H9 (cell line): Measurements from ENCODE around the gene CMTM2. TPM values are rescaled to one million over a fixed set of nuclear protein-coding genes. Genes with fewer than 3 reads are reported as not detected.

Source experiments
- DNase-seq: peaks from one replicate; pipeline ENCODE4 v3.0.0-alpha.2; 2017
- H2AFZ ChIP-seq: one replicate; pipeline ENCODE4 v1.6.1; 2013; ENCODE audit warnings: mild to moderate bottlenecking, low read length, control low read depth, moderate library complexity
- H2AK5ac ChIP-seq: 2 replicates; pipeline ENCODE4 v1.6.1; 2013; ENCODE audit warnings: low read length, control low read depth, mixed read lengths; ENCODE audit not compliant: insufficient read length
- H2BK120ac ChIP-seq: one replicate; pipeline ENCODE4 v1.6.1; 2013; ENCODE audit warnings: low read depth, mild to moderate bottlenecking, low read length, control low read depth, inconsistent platforms; ENCODE audit not compliant: poor library complexity, severe bottlenecking
- H2BK12ac ChIP-seq: 2 replicates; pipeline ENCODE4 v1.6.1; 2013; ENCODE audit warnings: low read length, control low read depth, mixed read lengths, low read depth; ENCODE audit not compliant: insufficient read length
- H2BK15ac ChIP-seq: 2 replicates; pipeline ENCODE4 v1.6.1; 2013; ENCODE audit warnings: low read depth, low read length, control low read depth
- H2BK20ac ChIP-seq: one replicate; pipeline ENCODE4 v1.6.1; 2013; ENCODE audit warnings: low read depth, mild to moderate bottlenecking, low read length, control low read depth, inconsistent platforms; ENCODE audit not compliant: poor library complexity, severe bottlenecking
- H2BK5ac ChIP-seq: 2 replicates; pipeline ENCODE4 v1.6.1; 2013; ENCODE audit warnings: low read length, control low read depth, mixed read lengths; ENCODE audit not compliant: insufficient read length
- H3K14ac ChIP-seq: 2 replicates; pipeline ENCODE4 v1.6.1; 2013; ENCODE audit warnings: low read length, control low read depth; ENCODE audit not compliant: insufficient read depth
- H3K18ac ChIP-seq: 2 replicates; pipeline ENCODE4 v1.6.1; 2013; ENCODE audit warnings: low read depth, mild to moderate bottlenecking, mixed read lengths, low read length, control low read depth; ENCODE audit not compliant: insufficient read length
- H3K23ac ChIP-seq: 2 replicates; pipeline ENCODE4 v1.6.1; 2013; ENCODE audit warnings: low read length, control low read depth, mixed read lengths, low read depth; ENCODE audit not compliant: insufficient read length
- H3K23me2 ChIP-seq: 2 replicates; pipeline ENCODE4 v1.6.1; 2013; ENCODE audit warnings: low read depth, mild to moderate bottlenecking, mixed read lengths, low read length, control low read depth; ENCODE audit not compliant: insufficient read length, poor library complexity, severe bottlenecking
- H3K27ac ChIP-seq: 2 replicates; pipeline ENCODE4 v1.5.1; 2013; ENCODE audit warnings: low read length, control low read depth, mixed read lengths, low read depth; ENCODE audit not compliant: insufficient read length
- H3K27me3 ChIP-seq: 2 replicates; pipeline ENCODE4 v1.6.1; 2013; ENCODE audit warnings: low read length, control low read depth, inconsistent platforms; ENCODE audit not compliant: insufficient read depth
- H3K4ac ChIP-seq: 2 replicates; pipeline ENCODE4 v1.6.1; 2013; ENCODE audit warnings: low read depth, mild to moderate bottlenecking, control low read depth, inconsistent platforms, low read length, moderate library complexity
- H3K4me1 ChIP-seq: 2 replicates; pipeline ENCODE4 v1.6.1; 2013; ENCODE audit warnings: low read length, control low read depth, inconsistent platforms; ENCODE audit not compliant: insufficient read depth
- H3K4me2 ChIP-seq: 2 replicates; pipeline ENCODE4 v1.6.1; 2013; ENCODE audit warnings: low read length, control low read depth, mixed read lengths; ENCODE audit not compliant: insufficient read length, insufficient read depth
- H3K56ac ChIP-seq: 2 replicates; pipeline ENCODE4 v1.6.1; 2013; ENCODE audit warnings: low read depth, mild to moderate bottlenecking, mixed read lengths, low read length, control low read depth; ENCODE audit not compliant: insufficient read length
- H3K79me1 ChIP-seq: 2 replicates; pipeline ENCODE4 v1.6.1; 2013; ENCODE audit warnings: low read depth, mild to moderate bottlenecking, moderate library complexity, low read length, control low read depth, inconsistent platforms; ENCODE audit not compliant: insufficient read depth, poor library complexity, severe bottlenecking
- H3K79me2 ChIP-seq: 2 replicates; pipeline ENCODE4 v1.6.1; 2013; ENCODE audit warnings: low read length, control low read depth, inconsistent platforms; ENCODE audit not compliant: insufficient read depth
- H3K9ac ChIP-seq: 2 replicates; pipeline ENCODE4 v1.6.1; 2013; ENCODE audit warnings: low read length, control low read depth, mixed read lengths; ENCODE audit not compliant: insufficient read length; ENCODE audit errors: extremely low read depth
- H3K9me3 ChIP-seq: one replicate; pipeline ENCODE4 v1.6.1; 2013; ENCODE audit warnings: low read depth, low read length, inconsistent platforms; ENCODE audit not compliant: control insufficient read depth
- H3T11ph ChIP-seq: one replicate; pipeline ENCODE4 v1.6.1; 2013; ENCODE audit warnings: mild to moderate bottlenecking, low read length, control low read depth, inconsistent platforms
- H4K20me1 ChIP-seq: one replicate; pipeline ENCODE4 v1.6.1; 2013; ENCODE audit not compliant: control insufficient read depth, insufficient read length, insufficient read depth
- H4K5ac ChIP-seq: 2 replicates; pipeline ENCODE4 v1.6.1; 2013; ENCODE audit warnings: low read depth, mild to moderate bottlenecking, mixed read lengths, low read length, control low read depth; ENCODE audit not compliant: insufficient read length
- H4K8ac ChIP-seq: replicated peaks from 2 replicates; pipeline ENCODE4 v1.6.1; 2013; ENCODE audit warnings: low read length, control low read depth, mixed read lengths, low read depth; ENCODE audit not compliant: insufficient read length
- H4K91ac ChIP-seq: 2 replicates; pipeline ENCODE4 v1.6.1; 2013; ENCODE audit warnings: low read depth, mild to moderate bottlenecking, moderate library complexity, mixed read lengths, low read length, control low read depth; ENCODE audit not compliant: insufficient read length
- H3K27ac Mint-ChIP-seq, 3 experiments: 2 replicates in 2 of 3; 3 replicates in 1 of 3; pipeline ENCODE4 v1.8.0; 2020 to 2021; ENCODE audit warnings: mixed read lengths in 3 of 3, mild to moderate bottlenecking in 1 of 3, moderate library complexity in 1 of 3
- H3K27me3 Mint-ChIP-seq: 2 replicates; pipeline ENCODE4 v1.8.0; 2021; ENCODE audit warnings: low read depth, mild to moderate bottlenecking, moderate library complexity, mixed read lengths
- H3K36me3 Mint-ChIP-seq, 3 experiments: 2 replicates in 2 of 3; 3 replicates in 1 of 3; pipeline ENCODE4 v1.8.0; 2020 to 2021; ENCODE audit warnings: low read depth in 3 of 3, mixed read lengths in 3 of 3; ENCODE audit not compliant: insufficient read depth in 1 of 3
- H3K4me1 Mint-ChIP-seq, 2 experiments: 2 replicates each; pipeline ENCODE4 v1.8.0; 2020; ENCODE audit warnings: mixed read lengths in 2 of 2
- H3K4me3 Mint-ChIP-seq, 2 experiments: 2 replicates in 1 of 2; 3 replicates in 1 of 2; pipeline ENCODE4 v1.8.0; 2020 to 2021; ENCODE audit warnings: mild to moderate bottlenecking in 2 of 2, mixed read lengths in 2 of 2, moderate library complexity in 1 of 2
- H3K9me3 Mint-ChIP-seq, 2 experiments: 2 replicates in 1 of 2; 3 replicates in 1 of 2; pipeline ENCODE4 v1.8.0; 2020; ENCODE audit warnings: mild to moderate bottlenecking in 2 of 2, mixed read lengths in 2 of 2, moderate library complexity in 1 of 2
- WGBS: extraction: QIAGEN DNeasy Blood & Tissue Kit; methylation state at CpG from one replicate; pipeline ENCODE4 v1.1.7; 2013; ENCODE audit warnings: missing lambda C conversion rate, low lambda C conversion rate, mixed read lengths; ENCODE audit not compliant: insufficient read length; ENCODE audit errors: extremely low coverage; 5-methylcytosine and 5-hydroxymethylcytosine counted together
- total RNA-seq: library from RNA; stranded (reverse); gene quantifications from 2 replicates; pipeline ENCODE4 v1.2.1, GENCODE V29; 2021
- TF ChIP-seq, protein P1 (sequence below): fragments of 200-600 bp; sonication (generic); conservative IDR thresholded peaks from 3 replicates; pipeline ENCODE4 v1.8.0; 2021; ENCODE audit warnings: antibody characterized with exemption, mild to moderate bottlenecking

The CMTM2 gene
- total RNA-seq, 1 experiment from 2014 or later, result not detected

DNA sequence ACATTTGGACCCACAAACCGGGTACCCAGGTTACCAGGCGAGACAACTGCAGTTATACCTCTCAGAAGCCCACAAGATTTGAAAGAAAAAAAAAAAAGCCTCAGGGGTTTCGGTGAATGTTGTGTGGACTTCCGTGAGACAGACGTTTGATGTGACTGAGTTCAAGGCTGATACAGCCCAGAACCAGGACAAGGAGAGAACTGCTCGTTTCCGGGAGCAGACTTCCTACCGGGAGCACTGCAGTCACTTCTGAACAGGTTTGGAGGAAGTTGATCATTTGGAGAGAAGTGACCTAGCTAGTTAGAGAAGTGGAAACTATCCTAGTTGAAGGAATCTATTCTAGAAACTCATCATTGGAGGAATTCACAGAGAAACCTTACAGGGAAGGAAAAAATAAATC, 26.0 kb upstream of the CMTM2 start:
- Mint-ChIP-seq H3K27me3 (peaks cover 19% of the 10 kb centered on the region), H3K4me1 (peaks cover 13 to 19% of the 10 kb centered on the region in 2 experiments), H3K4me3 (peak overlapping the region; percentile 51 to 66; a peak in 3 of 5 replicates), H3K27ac (no peak overlapping the region), H3K36me3 (peaks cover 1 to 11% (median 2%) of the 10 kb centered on the region in 3 experiments; a peak in 5 of 7 replicates), H3K9me3 (peaks cover 3 to 5% of the 10 kb centered on the region in 2 experiments; a peak in 2 of 5 replicates)
- H4K91ac ChIP-seq, result no peak overlapping the region
- H2AK5ac ChIP-seq, result no peak overlapping the region
- H4K5ac ChIP-seq, result no peak overlapping the region
- no peak overlapping the region for H3K4ac ChIP-seq
- H4K20me1 ChIP-seq, result no peaks in the 10 kb centered on the region
- H3K79me2 ChIP-seq, result no peaks in the 10 kb centered on the region
- no peak overlapping the region for H2AFZ ChIP-seq
- no peak overlapping the region for H3K27ac ChIP-seq
- no peak overlapping the region for H3K23ac ChIP-seq
- no peak overlapping the region for H2BK5ac ChIP-seq
- no peaks in the 10 kb centered on the region; the same call in 1 of the 2 replicates for H3K27me3 ChIP-seq
- no CpG with 5 or more reads among the region's 8 CpGs for WGBS
- no peak for DNase-seq
- no peak overlapping the region for H2BK20ac ChIP-seq
- no peaks in the 10 kb centered on the region for H3K79me1 ChIP-seq
- H3K14ac ChIP-seq, result no peak overlapping the region
- H2BK120ac ChIP-seq, result no peak overlapping the region
- H2BK15ac ChIP-seq, result no peak overlapping the region
- H3K56ac ChIP-seq, result no peak overlapping the region
- no peak overlapping the region for H3K18ac ChIP-seq
- no peak overlapping the region for H3T11ph ChIP-seq
- H3K23me2 ChIP-seq, result peaks cover 12% of the 10 kb centered on the region
- H3K4me2 ChIP-seq, result peak overlapping the region; percentile 69
- TF ChIP-seq, protein P1, sequence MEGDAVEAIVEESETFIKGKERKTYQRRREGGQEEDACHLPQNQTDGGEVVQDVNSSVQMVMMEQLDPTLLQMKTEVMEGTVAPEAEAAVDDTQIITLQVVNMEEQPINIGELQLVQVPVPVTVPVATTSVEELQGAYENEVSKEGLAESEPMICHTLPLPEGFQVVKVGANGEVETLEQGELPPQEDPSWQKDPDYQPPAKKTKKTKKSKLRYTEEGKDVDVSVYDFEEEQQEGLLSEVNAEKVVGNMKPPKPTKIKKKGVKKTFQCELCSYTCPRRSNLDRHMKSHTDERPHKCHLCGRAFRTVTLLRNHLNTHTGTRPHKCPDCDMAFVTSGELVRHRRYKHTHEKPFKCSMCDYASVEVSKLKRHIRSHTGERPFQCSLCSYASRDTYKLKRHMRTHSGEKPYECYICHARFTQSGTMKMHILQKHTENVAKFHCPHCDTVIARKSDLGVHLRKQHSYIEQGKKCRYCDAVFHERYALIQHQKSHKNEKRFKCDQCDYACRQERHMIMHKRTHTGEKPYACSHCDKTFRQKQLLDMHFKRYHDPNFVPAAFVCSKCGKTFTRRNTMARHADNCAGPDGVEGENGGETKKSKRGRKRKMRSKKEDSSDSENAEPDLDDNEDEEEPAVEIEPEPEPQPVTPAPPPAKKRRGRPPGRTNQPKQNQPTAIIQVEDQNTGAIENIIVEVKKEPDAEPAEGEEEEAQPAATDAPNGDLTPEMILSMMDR, result no peak
- no peak overlapping the region for H3K9ac ChIP-seq
- H3K9me3 ChIP-seq, result no peaks in the 10 kb centered on the region
- no peak overlapping the region for H4K8ac ChIP-seq
- H3K4me1 ChIP-seq, result no peaks in the 10 kb centered on the region
- no peak overlapping the region for H2BK12ac ChIP-seq
